Left ventricle myocardium superior (tissue), 1 donor: Measurements from ENCODE around the gene LINGO1. TPM values are rescaled to one million over a fixed set of nuclear protein-coding genes. Genes with fewer than 3 reads are reported as not detected.

ENCODE experiments used
- ATAC-seq: fragments of 200-7000 bp; cut with Tn5 transposase; one replicate; pipeline ENCODE4 v1.9.1; 2020; ENCODE audit warnings: mild to moderate bottlenecking, moderate library complexity
- DNase-seq: peaks from one replicate; pipeline ENCODE4 v3.0.0-alpha.2; 2020
- intact Hi-C: fragments of 100-400 bp; cut with micrococcal nuclease; formaldehyde crosslinking; loops from one replicate; pipeline ENCODE4 v1.11.0; 2022
- total RNA-seq: library from RNA; stranded (reverse); fragmentation: NEBNext Ultra II Directional; extraction: Animal tissue kit (Norgen Biotek cat#: 25700); gene quantifications from one replicate; pipeline ENCODE4 v1.2.1, GENCODE V29; 2021
- donor health status: DM: no; HTN: yes; CAD: no; lungs with severe emphysema.

The LINGO1 gene
- total RNA-seq, 1 donor from 2014 or later = 1.7 TPM

GRCh38 chr15:77564341-77564740 lies 68.4 kb downstream of the LINGO1 start:
- intact Hi-C loops = no loop called here

GRCh38 chr15:77563623-77564156 lies 69.0 kb downstream of the LINGO1 start:
- intact Hi-C loops = no loop called here
- DNase-seq = no peak
- no peak for ATAC-seq

More at GRCh38 chr15:77564341-77564740, 68.4 kb downstream of the LINGO1 start:
- DNase-seq (no peak), ATAC-seq (no peak)

Other genes starting within 250 kb of the LINGO1 start
- 67.4 TPM for gene PEAK1, start 212.8 kb downstream of the LINGO1 start, total RNA-seq
- gene HMG20A, start 212.0 kb downstream of the LINGO1 start, total RNA-seq = 32.0 TPM